Activated T-helper 9 cell treated with anti-CD3 and anti-CD28 coated beads, Interleukin-2, amount 50 U/mL, for 16 hours (primary cell): ENCODE measurements around the gene TMEM253.

Source experiments
- DNase-seq: peaks from one replicate; pipeline ENCODE4 v3.0.0-alpha.2; 2020; ENCODE audit warnings: low read depth

Gene TMEM253

DNA sequence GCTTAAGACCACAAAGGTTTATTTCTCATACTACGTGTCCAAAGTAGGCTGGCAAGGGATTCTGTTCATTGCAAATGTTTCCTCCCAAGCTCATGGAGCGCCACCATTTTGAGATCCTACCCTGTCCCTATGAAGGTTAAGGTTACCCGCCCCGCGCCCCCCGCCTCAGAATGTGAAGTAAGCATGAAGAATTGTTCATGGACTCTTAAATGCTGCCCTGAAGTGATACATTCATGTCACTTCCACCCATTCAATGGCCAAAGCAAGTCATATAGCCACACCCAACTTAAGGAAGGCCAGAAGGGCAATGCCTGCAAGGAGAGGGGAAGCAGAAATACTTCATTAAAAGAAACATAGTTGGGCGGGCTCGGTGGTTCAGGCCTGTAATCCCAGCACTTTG lies 4.2 kb downstream of the TMEM253 start:
- DNase-seq: no peak

DNA sequence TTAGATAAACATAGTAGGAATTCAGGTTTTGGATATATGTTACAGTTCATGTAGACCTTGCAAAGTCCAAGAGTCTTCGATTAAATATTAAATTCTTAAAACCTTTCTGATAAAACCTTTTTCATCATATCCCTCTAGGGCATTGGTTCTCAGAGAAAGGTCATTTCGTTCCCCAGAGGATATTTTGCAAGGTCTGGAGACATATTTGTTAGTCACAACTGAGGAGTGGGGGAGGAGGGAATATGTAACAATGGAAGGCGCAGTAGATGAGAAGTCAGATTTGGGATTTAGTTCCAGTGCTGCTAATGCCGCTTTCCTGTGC lies 5.3 kb downstream of the TMEM253 start:
- DNase-seq: no peak

DNA sequence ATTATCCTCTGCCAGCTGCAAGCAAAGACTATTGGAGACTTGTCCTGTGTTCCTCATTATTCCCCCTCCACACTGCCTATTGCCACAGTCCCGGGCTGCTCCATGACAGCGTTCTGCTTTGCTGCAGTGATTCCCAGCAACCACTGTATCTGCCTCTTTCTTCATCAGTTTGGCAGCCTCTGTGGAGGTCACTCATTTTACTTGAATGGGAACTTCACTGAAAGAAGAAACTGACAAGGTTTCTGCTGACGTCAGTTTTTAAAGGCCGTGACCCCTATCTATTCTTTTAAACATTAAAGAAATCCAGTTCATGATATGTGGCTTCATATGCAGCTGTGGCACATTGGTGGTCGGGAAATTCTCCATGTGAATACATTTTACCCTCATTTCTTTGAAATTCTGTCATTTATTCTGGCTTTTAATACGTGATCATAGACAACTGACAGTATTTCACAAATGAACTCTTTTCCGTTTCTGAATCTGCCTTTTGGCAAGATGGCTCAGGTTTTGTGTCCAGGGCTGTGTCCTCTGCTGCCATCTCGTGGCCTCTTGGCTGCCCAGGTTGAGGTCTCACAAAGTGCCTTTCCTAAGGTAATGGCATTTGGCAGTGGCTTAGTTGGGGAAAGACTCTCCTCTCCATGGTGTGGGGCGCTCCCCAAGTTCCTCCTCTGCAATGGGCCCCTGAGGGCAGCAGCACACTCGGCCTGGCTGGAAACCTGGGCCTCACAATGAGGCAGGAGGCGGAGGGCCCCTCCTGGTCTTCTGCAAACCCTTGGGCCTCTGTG lies 5.8 kb downstream of the TMEM253 start:
- peak; percentile 60 for DNase-seq

DNA sequence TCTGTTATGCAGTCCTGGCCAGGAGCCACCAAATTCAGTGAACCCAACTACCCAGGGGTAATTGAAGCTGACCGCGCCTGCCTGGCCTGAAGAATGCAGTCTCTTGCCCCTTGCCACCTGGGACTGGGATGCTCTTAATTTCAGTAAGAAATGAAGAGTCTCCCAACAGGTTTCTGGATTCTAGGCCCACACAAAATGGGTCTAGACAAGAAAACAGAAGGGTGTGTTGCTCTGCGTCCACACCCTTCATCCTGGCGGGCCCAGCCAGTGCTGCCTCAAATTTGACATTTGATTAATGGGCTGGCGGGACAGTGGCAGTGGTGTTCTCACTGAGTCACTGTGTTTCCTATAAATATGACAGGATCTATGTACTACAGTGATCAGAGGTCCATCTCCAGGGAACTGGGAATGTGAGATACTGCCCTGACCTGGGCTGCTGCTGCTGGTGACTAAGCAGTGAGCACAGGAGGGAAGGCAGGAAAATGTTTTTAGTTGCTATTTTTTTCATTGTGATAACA lies 6.5 kb downstream of the TMEM253 start:
- no peak for DNase-seq

DNA sequence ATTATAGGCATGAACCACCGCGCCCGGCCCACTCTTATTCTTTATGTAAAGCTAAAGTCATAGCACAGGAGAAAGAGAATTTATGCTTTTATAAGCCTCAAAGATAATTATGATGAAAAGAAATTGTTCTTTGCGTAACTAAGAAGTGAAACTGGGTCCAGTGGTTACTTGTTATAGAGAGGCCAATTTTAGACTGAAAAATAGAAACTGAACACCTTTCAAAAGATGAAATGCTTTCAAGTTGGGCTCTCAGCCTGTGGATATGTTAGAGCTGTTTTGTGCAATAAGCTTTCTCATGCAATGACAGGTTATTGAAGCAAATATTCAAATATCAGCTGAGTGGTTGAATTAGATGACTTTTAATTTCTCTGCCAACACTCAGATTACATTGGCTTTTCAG lies 7.9 kb downstream of the TMEM253 start:
- no peak for DNase-seq

DNA sequence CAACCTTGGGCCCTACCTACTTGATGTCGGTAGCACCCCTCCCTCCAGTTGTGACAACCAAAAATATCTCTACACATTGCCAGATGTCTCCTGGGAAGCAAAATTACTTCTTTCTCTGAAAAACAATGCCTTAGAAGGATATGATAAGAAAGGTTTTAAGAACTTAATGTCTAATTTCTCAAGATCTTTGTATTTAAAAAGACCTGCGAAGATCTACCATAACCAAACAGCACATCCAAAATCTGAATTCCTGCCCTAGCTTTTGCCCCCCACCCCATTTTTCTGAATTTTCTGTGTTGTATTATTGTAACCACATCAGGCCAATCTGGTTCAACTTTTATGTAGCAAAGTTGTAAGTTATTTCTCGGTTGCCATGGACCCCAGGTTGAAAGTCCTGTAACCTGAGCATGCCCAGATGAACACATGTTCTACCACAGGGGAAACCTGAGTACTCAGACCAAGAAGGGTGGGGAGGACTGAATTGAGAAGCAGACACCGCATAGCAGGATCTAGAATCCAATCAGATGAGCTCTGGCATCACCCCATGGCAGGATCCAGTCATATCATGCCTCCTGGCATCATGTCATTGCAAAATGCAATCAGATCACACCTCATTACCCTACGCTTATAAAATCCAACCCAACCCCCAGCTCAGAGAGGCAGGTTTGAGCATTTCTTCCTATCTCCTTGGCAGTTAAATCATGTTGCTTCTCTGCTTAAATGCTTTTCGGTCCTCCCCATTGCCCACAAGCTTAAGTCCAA lies 8.7 kb downstream of the TMEM253 start:
- DNase-seq: no peak

DNA sequence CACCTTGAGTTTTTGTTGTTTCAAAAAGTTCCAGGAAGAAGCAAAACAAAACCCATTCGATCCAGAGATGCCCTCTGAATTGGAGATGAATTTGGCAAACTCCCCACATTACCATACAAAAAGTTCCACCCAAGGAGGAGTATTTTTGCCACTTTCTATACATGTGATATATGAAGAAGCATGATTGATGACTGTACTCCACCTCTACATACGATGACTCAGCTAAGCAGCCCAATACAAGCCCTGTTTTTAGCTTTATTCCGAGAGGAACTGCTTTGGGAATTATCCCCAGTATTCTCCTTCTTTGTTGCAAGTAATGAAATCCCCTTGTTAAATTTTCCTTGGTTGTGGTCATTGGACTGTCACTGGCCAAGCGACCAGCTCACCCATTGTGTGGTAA lies 11.4 kb downstream of the TMEM253 start:
- DNase-seq: no peak

DNA sequence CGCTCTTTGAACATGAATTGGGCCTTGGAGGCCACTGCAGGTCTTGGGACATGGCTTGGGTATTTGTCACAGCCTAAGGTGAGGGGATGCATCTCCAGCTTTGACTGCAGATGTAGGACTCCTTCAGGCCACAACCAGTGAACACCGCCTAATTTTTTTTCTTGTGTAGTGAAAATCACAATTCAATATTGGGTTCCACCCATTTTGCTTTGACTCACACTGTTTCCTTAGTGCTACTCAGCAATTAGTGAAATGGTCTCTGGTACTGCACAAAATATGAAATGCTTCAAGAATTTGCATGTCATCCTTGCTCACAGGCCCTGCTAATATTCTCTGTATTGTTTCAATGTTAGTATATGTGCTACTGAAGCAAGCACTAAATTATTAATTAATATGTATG lies 12.5 kb downstream of the TMEM253 start:
- DNase-seq: no peak

DNA sequence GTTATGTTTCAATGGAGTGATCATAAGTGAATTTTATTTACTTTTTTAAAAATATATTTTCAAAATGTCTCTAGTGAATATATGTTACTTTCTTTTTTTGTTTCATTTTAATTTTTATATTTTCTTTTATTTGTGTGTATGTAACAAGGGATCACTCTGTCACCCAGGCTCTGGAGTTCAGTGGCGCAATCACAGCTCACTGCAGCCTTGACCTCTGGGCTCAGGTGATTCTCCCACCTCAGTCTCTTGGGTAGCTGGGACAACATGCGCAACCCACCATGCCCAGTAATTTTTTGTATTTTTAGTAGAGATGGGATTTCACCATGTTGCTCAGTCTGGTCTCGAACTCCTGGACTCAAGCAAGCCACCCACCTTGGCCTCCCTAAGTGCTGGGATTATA lies 18.1 kb downstream of the TMEM253 start:
- DNase-seq: no peak

DNA sequence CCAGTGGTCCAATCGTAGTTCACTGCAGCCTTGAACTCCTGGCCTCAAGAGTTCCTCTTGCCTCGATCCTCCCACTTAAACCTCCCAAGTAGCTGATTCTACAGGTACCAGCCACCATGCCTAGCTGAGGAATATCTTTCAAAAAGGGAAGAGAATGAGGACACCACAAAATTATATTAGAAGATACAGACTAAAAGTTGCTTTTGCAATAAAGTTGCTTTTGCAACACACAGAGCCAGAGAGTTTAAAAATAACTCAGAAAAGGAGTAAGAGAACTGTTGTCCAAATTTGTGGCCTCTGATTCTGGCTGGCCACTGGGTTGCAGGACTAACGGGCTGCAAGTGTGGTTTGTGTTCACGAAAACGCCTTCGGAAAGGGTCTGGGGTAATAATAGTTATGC lies 19.8 kb downstream of the TMEM253 start:
- no peak for DNase-seq

DNA sequence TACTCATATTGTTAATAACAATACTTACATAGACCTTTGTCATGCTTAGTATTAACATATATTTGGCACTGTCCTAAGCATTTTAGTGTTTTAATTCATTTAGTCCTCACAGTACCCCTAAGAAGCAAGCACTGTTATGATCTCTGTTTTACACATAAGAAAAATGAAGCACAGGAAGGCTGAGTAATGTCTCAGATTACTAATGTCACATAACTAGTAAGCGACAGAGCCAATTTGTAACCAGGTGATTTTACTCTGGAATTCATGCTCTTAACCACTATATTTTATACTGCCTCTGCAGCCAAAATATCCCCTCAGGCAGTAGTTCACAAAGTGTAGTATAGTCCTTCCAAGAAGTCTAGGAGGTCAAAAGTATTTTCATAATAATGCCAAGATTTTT lies 20.3 kb downstream of the TMEM253 start:
- no peak for DNase-seq

DNA sequence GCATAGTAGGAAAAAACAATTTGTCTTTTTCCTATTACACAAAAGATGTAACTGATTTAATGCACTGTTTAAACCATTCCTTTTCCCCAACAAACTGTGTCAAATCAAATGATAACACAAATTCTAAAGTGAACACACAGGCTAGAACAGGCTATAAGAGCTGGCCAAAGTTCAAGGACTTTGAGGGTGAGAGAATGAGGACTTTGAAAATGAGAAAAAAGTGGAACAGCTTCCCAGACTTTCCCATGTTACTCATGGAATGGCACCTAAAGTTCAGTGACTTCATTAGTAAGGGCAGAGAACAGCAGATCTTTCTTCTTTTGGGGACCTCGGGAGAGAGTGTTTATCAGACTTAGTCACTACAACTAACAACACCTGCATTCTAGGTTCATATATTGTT lies 22.6 kb downstream of the TMEM253 start:
- no peak for DNase-seq

DNA sequence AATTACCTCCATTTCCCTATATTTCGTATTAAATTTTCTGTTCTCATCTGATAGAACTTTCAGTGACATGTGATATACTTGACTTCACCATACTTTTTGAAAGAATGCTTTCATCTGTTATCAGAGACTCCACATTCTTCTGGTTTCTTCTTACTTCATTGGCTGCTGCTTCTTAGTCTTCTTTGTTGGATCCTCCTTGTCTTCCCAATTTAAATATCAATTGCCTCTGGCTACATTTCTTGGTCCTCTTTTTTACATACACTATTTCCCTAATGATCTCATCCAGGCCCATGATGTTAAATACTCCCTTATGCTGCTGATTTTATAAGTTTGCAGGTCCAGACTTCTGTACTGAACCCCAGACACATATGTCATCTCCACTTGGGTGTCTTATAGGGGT lies 33.0 kb downstream of the TMEM253 start:
- no peak for DNase-seq

DNA sequence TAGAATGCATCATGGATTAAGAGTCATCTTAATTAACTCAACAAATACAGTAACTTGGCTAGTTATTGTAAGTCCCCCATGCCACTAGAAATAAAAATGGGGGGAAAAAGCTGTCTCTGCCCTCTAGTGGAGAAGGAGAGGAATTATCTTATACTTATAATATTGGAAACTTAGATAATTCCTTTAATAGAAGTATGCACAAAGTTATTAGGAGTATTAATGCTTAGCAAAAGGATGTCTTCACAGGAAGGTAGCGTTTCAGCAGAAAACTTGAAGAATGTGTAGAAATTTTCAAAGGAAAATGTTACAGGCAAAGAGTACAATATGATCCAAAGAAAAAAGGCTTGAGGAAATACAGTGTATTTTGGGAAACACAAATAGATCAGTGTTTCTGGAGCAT lies 35.2 kb downstream of the TMEM253 start:
- no peak for DNase-seq

DNA sequence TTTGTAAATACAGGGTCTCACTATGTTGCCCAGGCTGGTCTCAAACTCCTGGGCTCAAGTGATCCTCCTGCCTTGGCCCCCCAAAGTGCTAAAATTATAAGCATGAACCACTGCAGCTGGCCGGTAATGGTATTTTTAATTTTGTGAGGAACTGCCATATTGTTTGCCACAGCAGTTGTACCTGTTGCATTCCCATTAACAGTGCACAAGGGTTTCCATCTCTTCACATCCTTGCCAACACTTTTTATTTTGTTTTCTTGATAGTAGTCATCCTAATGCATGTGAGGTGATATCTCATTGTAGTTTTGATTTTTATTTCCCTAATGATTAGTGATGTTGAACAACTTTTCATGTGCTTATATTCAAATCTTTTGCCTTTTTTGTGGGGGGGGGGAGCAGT lies 41.5 kb downstream of the TMEM253 start:
- no peak for DNase-seq

DNA sequence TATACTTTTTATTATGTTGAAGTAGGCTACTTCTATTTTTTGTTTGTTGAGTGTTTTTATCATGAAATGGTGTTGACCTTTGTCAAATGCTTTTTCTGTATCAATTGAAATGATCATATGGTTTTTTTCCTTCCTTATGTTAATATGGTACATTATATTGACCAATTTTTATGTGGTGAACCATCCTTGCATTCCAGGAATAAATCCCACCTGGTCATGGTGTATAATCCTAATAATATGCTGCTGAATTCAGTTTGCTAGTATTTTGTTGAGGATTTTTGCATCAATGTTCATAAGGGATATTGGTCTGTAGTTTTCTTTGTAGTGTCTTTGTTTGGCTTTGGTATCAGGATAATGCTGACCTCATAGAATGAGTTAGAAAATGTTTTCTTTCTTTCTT lies 44.6 kb downstream of the TMEM253 start:
- DNase-seq: no peak

DNA sequence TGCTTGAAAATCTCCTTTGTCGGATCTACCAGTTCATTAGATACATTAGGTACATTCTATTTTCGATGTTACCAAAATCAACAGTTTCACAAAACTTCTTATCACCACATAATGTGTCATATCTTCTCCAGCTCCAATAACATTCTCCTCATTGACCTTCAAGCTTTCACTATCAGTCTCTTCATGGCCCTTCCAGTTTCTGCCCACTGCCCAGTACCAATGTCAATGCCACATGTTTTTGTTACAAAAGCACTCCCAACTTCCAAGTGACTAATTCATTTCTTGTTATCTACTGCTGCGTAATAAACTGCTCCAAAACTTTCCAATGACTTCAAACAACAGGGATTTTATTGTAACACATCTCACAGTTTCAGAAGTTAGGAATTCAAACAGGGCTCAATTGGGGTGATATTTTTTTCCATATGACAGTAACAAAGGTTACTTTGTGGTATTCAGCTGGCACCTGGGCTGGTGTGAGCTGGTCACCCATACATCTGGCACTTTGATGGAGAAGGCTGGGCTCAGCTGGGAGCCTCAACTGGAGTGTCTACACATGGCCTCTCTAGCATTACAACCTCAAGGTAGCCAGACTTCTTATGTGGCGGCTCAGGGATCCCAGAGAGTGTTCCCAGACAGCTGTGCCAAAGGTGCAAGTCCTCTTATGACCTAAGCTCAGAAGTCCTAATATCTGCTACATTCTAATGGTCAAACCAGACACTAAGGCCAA lies 48.9 kb downstream of the TMEM253 start:
- DNase-seq: no peak
